Measurements from ENCODE around the gene RPL34.

Gene RPL34

DNA sequence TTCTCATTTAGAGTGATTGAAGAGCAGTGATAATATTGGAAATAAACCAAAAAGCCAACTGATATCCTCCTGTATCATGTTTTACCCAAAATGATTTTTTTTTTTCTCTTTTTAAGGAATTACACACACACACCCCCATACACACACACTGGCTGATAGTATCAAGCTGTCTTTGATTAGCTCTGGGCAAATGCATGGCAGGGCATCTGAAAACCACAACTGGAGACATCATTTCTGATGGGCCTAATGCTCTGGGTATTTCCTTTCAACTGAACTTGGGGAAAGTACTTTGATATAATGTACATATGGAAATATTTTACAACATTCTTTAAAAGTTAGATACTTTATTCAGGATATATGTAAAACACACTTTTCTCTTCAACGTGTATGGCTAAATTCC is 15.9 kb downstream of the RPL34 start:
- in situ Hi-C loops (cut with HindIII; ENCODE audit: low sequenced_read_pairs): no loop called here
- DNase-seq (ENCODE audit: low read depth): no peak
- no peak overlapping the region for H3K4me3 ChIP-seq (ENCODE audit: low read depth, low read length)
- TF ChIP-seq, protein P1, sequence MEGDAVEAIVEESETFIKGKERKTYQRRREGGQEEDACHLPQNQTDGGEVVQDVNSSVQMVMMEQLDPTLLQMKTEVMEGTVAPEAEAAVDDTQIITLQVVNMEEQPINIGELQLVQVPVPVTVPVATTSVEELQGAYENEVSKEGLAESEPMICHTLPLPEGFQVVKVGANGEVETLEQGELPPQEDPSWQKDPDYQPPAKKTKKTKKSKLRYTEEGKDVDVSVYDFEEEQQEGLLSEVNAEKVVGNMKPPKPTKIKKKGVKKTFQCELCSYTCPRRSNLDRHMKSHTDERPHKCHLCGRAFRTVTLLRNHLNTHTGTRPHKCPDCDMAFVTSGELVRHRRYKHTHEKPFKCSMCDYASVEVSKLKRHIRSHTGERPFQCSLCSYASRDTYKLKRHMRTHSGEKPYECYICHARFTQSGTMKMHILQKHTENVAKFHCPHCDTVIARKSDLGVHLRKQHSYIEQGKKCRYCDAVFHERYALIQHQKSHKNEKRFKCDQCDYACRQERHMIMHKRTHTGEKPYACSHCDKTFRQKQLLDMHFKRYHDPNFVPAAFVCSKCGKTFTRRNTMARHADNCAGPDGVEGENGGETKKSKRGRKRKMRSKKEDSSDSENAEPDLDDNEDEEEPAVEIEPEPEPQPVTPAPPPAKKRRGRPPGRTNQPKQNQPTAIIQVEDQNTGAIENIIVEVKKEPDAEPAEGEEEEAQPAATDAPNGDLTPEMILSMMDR (IDR thresholded peaks at IDR 0.05; ENCODE audit: low read depth, low read length, missing control alignments): no peak

DNA sequence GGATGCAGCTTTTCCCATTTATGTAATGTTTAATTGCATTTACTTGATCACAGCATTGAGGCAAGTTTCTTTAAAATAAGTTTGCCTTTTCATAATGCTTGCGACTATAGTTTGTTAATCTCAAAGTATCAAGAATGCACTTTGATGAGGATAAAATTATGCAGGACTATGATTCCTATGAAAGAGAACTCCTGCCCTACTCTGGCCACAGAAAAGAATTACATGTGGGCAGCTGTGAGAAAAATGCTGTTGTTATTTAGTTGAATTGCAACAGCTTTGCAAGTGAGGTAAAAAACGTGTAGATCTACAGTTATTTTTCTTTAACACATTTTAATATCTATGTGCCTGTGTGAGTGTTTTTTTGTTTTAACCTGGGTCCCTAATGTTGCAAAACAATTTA is 17.5 kb downstream of the RPL34 start:
- in situ Hi-C loops (cut with HindIII; ENCODE audit: low sequenced_read_pairs): no loop called here
- TF ChIP-seq, protein P1 (IDR thresholded peaks at IDR 0.05; ENCODE audit: low read depth, low read length, missing control alignments): peak; percentile 30
- DNase-seq (ENCODE audit: low read depth): no peak
- H3K4me3 ChIP-seq (ENCODE audit: low read depth, low read length): no peak overlapping the region

DNA sequence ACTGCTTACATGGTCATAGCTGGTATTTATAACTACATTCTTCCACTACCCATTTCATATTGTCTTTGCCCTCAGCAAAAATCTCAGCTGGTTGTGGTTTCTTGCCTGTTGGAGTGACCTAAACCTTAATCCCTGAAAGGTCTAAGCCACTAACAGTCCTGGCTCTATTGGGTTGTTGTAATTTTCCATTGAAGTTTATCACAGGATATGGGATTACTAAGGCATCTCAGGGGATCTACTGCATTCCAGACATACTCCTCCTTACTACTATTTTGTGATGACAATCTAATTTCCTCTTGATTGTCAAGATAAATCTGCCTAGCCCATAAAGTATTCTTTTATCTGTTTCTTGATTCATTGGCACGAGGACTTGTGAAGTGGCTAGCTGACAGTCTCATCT is 23.9 kb downstream of the RPL34 start:
- in situ Hi-C loops (cut with HindIII; ENCODE audit: low sequenced_read_pairs): no loop called here
- no peak for DNase-seq (ENCODE audit: low read depth)
- no peak overlapping the region for H3K4me3 ChIP-seq (ENCODE audit: low read depth, low read length)
- TF ChIP-seq, protein P1 (IDR thresholded peaks at IDR 0.05; ENCODE audit: low read depth, low read length, missing control alignments): no peak

- TF ChIP-seq, protein P1 (IDR thresholded peaks at IDR 0.05; ENCODE audit: low read depth, low read length, missing control alignments): no peak
- H3K4me3 ChIP-seq (ENCODE audit: low read depth, low read length): no peak overlapping the region
- DNase-seq (ENCODE audit: low read depth): no peak
- in situ Hi-C loops (cut with HindIII; ENCODE audit: low sequenced_read_pairs): no loop called here
Observed at GRCh38 chr4:108646706-108647105, 26.3 kb downstream of the RPL34 start.

DNA sequence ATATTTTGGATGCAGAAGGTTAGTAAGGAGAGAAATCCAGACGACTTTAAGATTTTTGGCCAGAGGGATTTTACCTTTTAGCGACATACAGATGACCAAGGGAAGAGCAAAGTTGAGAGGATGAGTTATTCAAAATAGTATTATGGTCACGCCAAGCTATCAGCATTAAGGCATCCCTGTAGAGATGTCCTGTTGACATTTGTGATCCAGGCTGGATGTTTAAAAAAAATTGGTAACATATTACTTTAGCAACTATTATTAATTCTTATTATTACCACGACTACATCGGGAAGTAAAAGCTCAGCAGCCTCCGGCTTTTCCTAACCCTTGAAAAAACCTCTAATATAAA is 29.5 kb downstream of the RPL34 start:
- in situ Hi-C loops (cut with HindIII; ENCODE audit: low sequenced_read_pairs): no loop called here
- TF ChIP-seq, protein P1 (IDR thresholded peaks at IDR 0.05; ENCODE audit: low read depth, low read length, missing control alignments): no peak
- peak overlapping the region; percentile 17 for H3K4me3 ChIP-seq (ENCODE audit: low read depth, low read length)
- no peak for DNase-seq (ENCODE audit: low read depth)

DNA sequence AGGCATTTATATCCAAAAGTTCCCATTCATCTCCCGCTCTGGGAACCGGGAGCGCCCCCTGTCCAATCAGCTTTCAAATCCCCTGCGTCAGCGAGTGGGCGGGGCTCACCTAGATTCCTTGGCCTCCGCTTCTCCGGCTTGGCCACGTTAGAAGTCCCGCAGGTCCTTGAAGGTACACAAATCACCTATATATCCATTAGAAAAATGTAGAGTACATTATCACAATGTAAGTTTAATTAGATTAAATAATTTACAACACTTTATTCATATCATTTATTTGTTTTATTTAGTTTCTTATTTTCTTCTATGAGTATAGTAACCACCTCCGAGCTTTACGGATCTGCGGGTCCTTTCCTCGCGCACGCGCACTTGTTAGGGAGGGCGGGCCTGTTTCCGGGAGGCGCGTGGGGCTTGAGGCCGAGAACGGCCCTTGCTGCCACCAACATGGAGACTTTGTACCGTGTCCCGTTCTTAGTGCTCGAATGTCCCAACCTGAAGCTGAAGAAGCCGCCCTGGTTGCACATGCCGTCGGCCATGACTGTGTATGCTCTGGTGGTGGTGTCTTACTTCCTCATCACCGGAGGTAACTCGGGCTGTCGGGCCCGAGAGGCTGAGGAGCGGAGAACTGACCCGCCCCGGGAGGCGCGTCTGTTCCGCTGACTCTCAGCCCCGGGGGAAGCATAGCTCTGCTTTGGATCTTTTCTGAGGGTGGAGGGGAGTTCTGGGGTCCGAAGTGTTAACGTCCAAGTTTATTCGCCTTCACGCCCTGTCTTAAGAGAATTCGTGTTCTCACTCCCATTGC is 30.0 kb downstream of the RPL34 start, which contains the start of gene OSTC:
OSTC (plus strand) TSS at position 388 of the 802 bp plus-strand sequence; CDS start at position 445, 57 bp downstream.
- in situ Hi-C loops (cut with HindIII; ENCODE audit: low sequenced_read_pairs): no loop called here
- peak within 1 kb of the TSS; percentile 87 for H3K4me3 ChIP-seq (ENCODE audit: low read depth, low read length)
- DNase-seq (ENCODE audit: low read depth): peak; percentile 97
- TF ChIP-seq, protein P1 (IDR thresholded peaks at IDR 0.05; ENCODE audit: low read depth, low read length, missing control alignments): peak; percentile 23
